Progenitor cell of endocrine pancreas (in vitro differentiated cells): ENCODE measurements around the gene SORCS2. TPM values are rescaled to one million over a fixed set of nuclear protein-coding genes. Genes with fewer than 3 reads are reported as not detected.

Source experiments
- DNase-seq: peaks from one replicate; pipeline ENCODE4 v3.0.0; 2021; ENCODE audit warnings: low spot score; ENCODE audit not compliant: unreplicated experiment
- H3K27ac Mint-ChIP-seq: 2 replicates; pipeline ENCODE4 v1.8.0; 2021; ENCODE audit warnings: mild to moderate bottlenecking, moderate library complexity, mixed read lengths
- H3K27me3 Mint-ChIP-seq: 2 replicates; pipeline ENCODE4 v1.8.0; 2021; ENCODE audit warnings: mixed read lengths
- H3K36me3 Mint-ChIP-seq: 2 replicates; pipeline ENCODE4 v1.8.0; 2022; ENCODE audit warnings: mixed read lengths; ENCODE audit not compliant: insufficient read depth
- H3K4me1 Mint-ChIP-seq: 2 replicates; pipeline ENCODE4 v1.8.0; 2021; ENCODE audit warnings: low read depth, mixed read lengths
- H3K4me3 Mint-ChIP-seq: 2 replicates; pipeline ENCODE4 v1.8.0; 2021; ENCODE audit warnings: low read depth, mild to moderate bottlenecking, moderate library complexity, mixed read lengths
- H3K9me3 Mint-ChIP-seq: 2 replicates; pipeline ENCODE4 v1.8.0; 2021; ENCODE audit warnings: low read depth, mixed read lengths
- CTCF ChIP-seq: fragments of 200-600 bp; sonication (generic); IDR thresholded peaks from one replicate; pipeline ENCODE4 v1.5.0; 2021; ENCODE audit warnings: antibody characterized with exemption, mild to moderate bottlenecking; ENCODE audit not compliant: unreplicated experiment
- total RNA-seq: library from RNA; stranded (reverse); gene quantifications from 2 replicates; pipeline ENCODE4 v1.2.1, GENCODE V29; 2021

Gene SORCS2
- total RNA-seq, 1 donor from 2014 or later, result 2.2 TPM

- no peaks in the 10 kb centered on the region for H3K36me3 Mint-ChIP-seq
- peaks cover 12% of the 10 kb centered on the region for H3K27me3 Mint-ChIP-seq
- H3K9me3 Mint-ChIP-seq, result no peaks in the 10 kb centered on the region
- H3K4me3 Mint-ChIP-seq, result no peak overlapping the region
- DNase-seq, result no peak
- H3K27ac Mint-ChIP-seq, result no peak overlapping the region
- no peaks in the 10 kb centered on the region for H3K4me1 Mint-ChIP-seq
- no peak for TF ChIP-seq CTCF
Observed at GRCh38 chr4:7315935-7316334, 123.6 kb downstream of the SORCS2 start.

GRCh38 chr4:7319024-7319423 is 126.7 kb downstream of the SORCS2 start:
- no peak overlapping the region for H3K4me3 Mint-ChIP-seq
- no peaks in the 10 kb centered on the region for H3K4me1 Mint-ChIP-seq
- H3K27ac Mint-ChIP-seq, result no peak overlapping the region
- H3K9me3 Mint-ChIP-seq, result no peaks in the 10 kb centered on the region
- H3K36me3 Mint-ChIP-seq, result no peaks in the 10 kb centered on the region
- no peak for DNase-seq
- peaks cover 6% of the 10 kb centered on the region for H3K27me3 Mint-ChIP-seq
- no peak for TF ChIP-seq CTCF

GRCh38 chr4:7320206-7320797 is 128.0 kb downstream of the SORCS2 start:
- H3K36me3 Mint-ChIP-seq, result no peaks in the 10 kb centered on the region
- no peaks in the 10 kb centered on the region for H3K9me3 Mint-ChIP-seq
- no peak for DNase-seq
- H3K4me1 Mint-ChIP-seq, result no peaks in the 10 kb centered on the region
- no peak overlapping the region for H3K27ac Mint-ChIP-seq
- no peak overlapping the region for H3K4me3 Mint-ChIP-seq
- peaks cover 9% of the 10 kb centered on the region for H3K27me3 Mint-ChIP-seq
- TF ChIP-seq CTCF, result no peak

GRCh38 chr4:7322166-7322991 is 130.0 kb downstream of the SORCS2 start:
- no peaks in the 10 kb centered on the region for H3K36me3 Mint-ChIP-seq
- H3K9me3 Mint-ChIP-seq, result no peaks in the 10 kb centered on the region
- TF ChIP-seq CTCF, result no peak
- H3K4me1 Mint-ChIP-seq, result no peaks in the 10 kb centered on the region
- DNase-seq, result no peak
- no peak overlapping the region for H3K4me3 Mint-ChIP-seq
- H3K27me3 Mint-ChIP-seq, result peaks cover 12% of the 10 kb centered on the region
- H3K27ac Mint-ChIP-seq, result no peak overlapping the region

- no peak for TF ChIP-seq CTCF
- Mint-ChIP-seq H3K4me3 (no peak overlapping the region), H3K4me1 (no peaks in the 10 kb centered on the region), H3K27ac (no peak overlapping the region), H3K9me3 (no peaks in the 10 kb centered on the region), H3K36me3 (no peaks in the 10 kb centered on the region), H3K27me3 (peaks cover 12% of the 10 kb centered on the region)
- DNase-seq, result no peak
Observed at GRCh38 chr4:7323461-7323871, 131.1 kb downstream of the SORCS2 start.
